ENCODE data around the gene CPT1C.

CPT1C gene

GRCh38 chr19:49662011-49662410, 28.9 kb upstream of the CPT1C start:
- DNase-seq (ENCODE audit: low read depth in 2 of 2) = no peak
- no peak for TF ChIP-seq CTCF (IDR thresholded peaks at IDR 0.05; ENCODE audit: low read depth, low read length)
- H3K4me3 ChIP-seq (replicated peaks in 1 of 2; ENCODE audit: low read depth in 2 of 2, low read length in 2 of 2) = no peak overlapping the region

- TF ChIP-seq CTCF (IDR thresholded peaks at IDR 0.05; ENCODE audit: low read depth, low read length) = no peak
These were observed 27.7 kb upstream of the CPT1C start for GRCh38 chr19:49663224-49663623.

GRCh38 chr19:49664171-49665035, 26.5 kb upstream of the CPT1C start:
- peak; percentile 79 to 83 for DNase-seq (ENCODE audit: low read depth in 2 of 2)
- H3K4me3 ChIP-seq (replicated peaks in 1 of 2; ENCODE audit: low read depth in 2 of 2, low read length in 2 of 2) = peak overlapping the region; percentile 72 to 88
- TF ChIP-seq CTCF (IDR thresholded peaks at IDR 0.05; ENCODE audit: low read depth, low read length) = no peak

More at GRCh38 chr19:49663224-49663623, 27.7 kb upstream of the CPT1C start:
- no peak overlapping the region for H3K4me3 ChIP-seq (replicated peaks in 1 of 2; ENCODE audit: low read depth in 2 of 2, low read length in 2 of 2)
- DNase-seq (ENCODE audit: low read depth in 2 of 2) = no peak

- no peak for DNase-seq (ENCODE audit: low read depth in 2 of 2)
- TF ChIP-seq CTCF (IDR thresholded peaks at IDR 0.05; ENCODE audit: low read depth, low read length) = no peak
These were observed 25.9 kb upstream of the CPT1C start for GRCh38 chr19:49665036-49665350.

GRCh38 chr19:49665351-49666119, 25.4 kb upstream of the CPT1C start, which contains the start of the genes BCL2L12 and IRF3:
Gene BCL2L12, plus strand, starts transcription at chr19:49665933. Its CDS starts 760 bp downstream, at chr19:49666693.
Gene IRF3, minus strand, starts transcription at chr19:49665857. Its CDS starts 1,019 bp downstream, at chr19:49664838.
- DNase-seq (ENCODE audit: low read depth in 2 of 2) = peak; percentile 97
- peak within 1 kb of the TSS; percentile 72 to 88 for H3K4me3 ChIP-seq (replicated peaks in 1 of 2; ENCODE audit: low read depth in 2 of 2, low read length in 2 of 2)
- no peak for TF ChIP-seq CTCF (IDR thresholded peaks at IDR 0.05; ENCODE audit: low read depth, low read length)

More at GRCh38 chr19:49665036-49665350, 25.9 kb upstream of the CPT1C start:
- H3K4me3 ChIP-seq (replicated peaks in 1 of 2; ENCODE audit: low read depth in 2 of 2, low read length in 2 of 2) = peak overlapping the region; percentile 72 to 88

GRCh38 chr19:49666120-49666444, 24.8 kb upstream of the CPT1C start:
- no peak for DNase-seq (ENCODE audit: low read depth in 2 of 2)

More at GRCh38 chr19:49666120-49666444, 24.8 kb upstream of the CPT1C start:
- H3K4me3 ChIP-seq (replicated peaks in 1 of 2; ENCODE audit: low read depth in 2 of 2, low read length in 2 of 2) = peak overlapping the region; percentile 72 to 88
- TF ChIP-seq CTCF (IDR thresholded peaks at IDR 0.05; ENCODE audit: low read depth, low read length) = no peak

Measured in cardiac fibroblast (primary cell).